Astrocyte (in vitro differentiated cells and primary cell): ENCODE measurements around the gene DIP2B.

Source experiments
- EZH2 ChIP-seq: IDR thresholded peaks from 2 replicates; pipeline ENCODE4 v1.6.1; 2012; ENCODE audit warnings: mild to moderate bottlenecking, low read length, inconsistent platforms; ENCODE audit not compliant: insufficient read depth
- TF ChIP-seq, protein P1 (sequence below): IDR thresholded peaks from 2 replicates; pipeline ENCODE4 v1.5.1; 2011; ENCODE audit warnings: low read depth, mild to moderate bottlenecking, inconsistent platforms, low read length, moderate library complexity; ENCODE audit not compliant: insufficient read depth

DNA sequence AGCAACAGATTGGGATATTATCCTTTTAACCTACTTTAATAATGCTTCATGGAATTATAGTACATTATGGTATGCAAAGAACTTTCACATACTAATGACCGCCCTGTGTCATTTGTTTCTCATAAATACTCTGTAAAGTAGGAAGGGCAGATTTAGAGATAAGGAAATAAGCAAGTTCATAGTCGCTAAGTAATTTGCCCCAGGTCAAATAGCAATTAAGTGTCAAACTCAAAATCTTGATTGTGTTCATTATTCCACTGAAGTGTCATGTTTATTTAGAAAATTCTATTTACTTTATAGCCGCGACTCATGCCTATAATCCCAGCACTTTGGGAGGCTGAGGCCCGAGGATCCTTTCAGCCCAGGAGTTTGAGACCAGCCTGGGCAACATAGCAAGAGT, 160.4 kb downstream of the DIP2B start:
- TF ChIP-seq, protein P1, sequence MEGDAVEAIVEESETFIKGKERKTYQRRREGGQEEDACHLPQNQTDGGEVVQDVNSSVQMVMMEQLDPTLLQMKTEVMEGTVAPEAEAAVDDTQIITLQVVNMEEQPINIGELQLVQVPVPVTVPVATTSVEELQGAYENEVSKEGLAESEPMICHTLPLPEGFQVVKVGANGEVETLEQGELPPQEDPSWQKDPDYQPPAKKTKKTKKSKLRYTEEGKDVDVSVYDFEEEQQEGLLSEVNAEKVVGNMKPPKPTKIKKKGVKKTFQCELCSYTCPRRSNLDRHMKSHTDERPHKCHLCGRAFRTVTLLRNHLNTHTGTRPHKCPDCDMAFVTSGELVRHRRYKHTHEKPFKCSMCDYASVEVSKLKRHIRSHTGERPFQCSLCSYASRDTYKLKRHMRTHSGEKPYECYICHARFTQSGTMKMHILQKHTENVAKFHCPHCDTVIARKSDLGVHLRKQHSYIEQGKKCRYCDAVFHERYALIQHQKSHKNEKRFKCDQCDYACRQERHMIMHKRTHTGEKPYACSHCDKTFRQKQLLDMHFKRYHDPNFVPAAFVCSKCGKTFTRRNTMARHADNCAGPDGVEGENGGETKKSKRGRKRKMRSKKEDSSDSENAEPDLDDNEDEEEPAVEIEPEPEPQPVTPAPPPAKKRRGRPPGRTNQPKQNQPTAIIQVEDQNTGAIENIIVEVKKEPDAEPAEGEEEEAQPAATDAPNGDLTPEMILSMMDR: no peak
- TF ChIP-seq EZH2: no peak
